Measurements from ENCODE around the gene MED15.
"Not testable (repeated sequence)": the region's sequence is repeated elsewhere in the genome, so short reads cannot be mapped to it uniquely, and the experiment has no call there.

The MED15 gene

DNA sequence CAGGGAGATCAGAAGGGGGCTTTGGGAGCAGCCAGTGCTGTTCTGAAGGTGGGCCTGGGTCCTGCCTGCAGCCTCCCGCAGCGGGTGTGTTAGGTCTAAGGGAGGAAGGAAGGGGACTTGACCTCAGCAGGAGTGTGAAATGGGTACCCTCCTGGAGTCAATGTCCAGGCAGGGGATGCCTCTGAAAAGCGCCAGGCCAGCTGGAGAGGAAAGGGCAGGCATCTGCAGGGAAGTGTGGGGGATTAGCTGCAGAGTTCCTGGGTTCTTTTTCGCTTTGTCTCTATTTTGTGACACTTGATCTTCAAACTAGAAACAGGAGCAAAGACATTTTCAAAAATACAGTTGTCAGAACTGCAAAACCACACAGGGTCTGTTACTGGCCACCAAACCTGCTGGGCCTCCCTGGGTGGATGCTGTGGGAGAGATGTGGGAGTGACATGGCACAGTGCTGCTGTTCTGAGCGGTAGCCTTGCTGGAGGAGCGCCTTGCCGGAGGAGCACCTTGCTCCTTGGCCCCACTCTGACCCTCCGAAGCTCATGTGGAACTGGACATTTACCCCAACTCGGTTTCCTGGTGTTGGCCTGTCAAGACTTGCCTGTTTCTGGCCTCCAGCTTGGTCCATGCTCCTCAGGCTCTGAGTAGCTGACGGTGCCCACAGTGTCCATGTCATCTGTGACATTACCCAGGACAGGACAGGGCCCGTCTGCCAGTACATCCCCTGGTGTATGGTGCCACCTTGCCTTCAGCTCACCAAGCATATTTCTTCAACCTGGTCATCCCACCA, 25.9 kb downstream of the MED15 start:
- no peak for DNase-seq

DNA sequence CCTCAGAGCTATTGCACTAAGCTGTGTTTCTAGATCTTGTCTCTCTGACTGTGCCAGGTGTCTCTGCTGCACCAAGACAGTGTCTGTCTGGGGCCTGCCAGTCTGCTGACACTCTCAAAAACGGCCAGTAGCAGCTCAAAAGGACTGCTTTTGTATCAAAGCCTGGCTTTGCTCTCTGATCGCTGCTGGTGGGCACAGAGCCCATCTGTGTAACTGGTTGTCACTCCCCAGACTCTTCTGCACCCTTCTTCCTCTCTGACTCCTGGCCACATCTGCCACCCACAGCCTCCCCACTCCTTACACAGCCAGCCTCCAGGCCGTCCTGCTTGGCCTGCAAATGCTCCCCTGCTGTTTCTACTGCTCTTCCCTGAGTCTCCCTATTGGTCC, 26.5 kb downstream of the MED15 start:
- no peak for DNase-seq

DNA sequence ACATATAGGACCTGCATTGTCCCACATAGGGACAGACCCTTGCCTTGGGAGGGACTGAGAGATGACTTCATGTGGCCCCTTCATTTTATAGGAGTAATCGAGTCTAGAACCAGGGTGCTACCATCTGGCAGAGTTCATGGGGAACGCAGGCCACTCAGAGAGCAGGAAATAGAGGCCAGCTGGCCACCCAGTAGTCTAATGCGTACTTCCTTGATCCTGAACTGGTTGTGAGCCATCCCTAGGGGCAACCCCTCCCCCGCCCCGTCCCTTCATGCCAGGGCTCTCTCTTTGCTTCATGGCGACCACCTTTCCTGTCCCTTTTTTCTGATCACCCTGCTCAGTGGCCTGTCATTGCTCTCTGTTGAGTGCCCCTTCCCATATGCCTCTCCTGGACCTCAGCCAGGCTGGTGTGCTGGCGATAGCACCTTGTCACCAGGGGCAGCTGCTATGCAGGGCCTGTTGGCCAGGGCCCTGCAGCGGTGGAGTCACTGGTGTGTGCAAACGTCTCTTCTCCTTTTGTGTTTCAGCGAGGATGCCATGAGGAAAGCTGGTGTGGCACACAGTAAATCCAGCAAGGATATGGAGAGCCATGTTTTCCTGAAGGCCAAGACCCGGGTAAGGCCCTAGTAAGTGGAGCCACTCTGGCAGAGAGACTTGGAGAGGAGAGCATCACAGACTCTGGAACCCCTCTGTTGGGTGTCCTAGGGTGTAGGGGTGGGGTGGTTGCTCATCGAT, 29.3 kb downstream of the MED15 start:
- DNase-seq: peak; percentile 3

DNA sequence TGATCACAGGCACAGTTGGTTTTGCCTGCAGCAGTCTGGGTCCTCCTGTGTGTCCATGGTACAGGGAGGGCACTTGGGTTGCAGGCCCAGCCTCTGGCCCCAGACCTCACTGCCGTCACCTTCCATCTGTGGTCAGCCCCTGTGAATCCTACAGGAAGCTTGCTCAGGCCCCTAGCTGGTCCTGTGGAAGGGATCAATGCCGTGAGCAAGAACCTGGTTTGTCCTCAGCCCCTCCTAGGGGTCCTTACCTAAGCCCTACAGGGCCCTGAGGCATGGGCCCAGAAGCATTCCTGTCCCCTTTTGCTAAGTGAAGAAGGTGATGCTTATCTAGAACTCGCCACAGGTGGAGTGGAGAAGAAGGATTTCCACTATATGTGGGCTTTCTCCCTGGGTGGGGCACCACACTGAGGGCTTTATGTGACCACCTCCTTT, 29.9 kb downstream of the MED15 start:
- DNase-seq: no peak

DNA sequence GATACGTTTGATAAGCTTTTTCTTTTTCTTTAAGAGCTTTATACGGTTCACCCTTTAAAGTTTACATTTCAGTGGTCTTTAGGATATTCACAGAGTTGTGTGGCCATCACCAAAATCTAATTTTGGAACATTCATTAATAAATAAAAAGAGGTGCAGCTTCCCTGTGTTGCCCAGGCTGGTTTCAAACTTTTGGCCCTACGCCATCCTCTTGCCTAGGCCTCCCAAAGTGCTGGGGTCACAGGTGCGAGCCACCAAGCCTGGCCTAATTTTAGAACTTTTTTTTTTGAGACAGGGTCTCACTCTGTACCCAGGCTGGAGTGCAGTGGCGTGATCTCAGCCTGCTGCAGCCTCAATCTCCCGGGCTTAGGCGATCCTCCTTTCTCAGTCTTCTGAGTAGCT, 30.6 kb downstream of the MED15 start:
- no peak for DNase-seq

DNA sequence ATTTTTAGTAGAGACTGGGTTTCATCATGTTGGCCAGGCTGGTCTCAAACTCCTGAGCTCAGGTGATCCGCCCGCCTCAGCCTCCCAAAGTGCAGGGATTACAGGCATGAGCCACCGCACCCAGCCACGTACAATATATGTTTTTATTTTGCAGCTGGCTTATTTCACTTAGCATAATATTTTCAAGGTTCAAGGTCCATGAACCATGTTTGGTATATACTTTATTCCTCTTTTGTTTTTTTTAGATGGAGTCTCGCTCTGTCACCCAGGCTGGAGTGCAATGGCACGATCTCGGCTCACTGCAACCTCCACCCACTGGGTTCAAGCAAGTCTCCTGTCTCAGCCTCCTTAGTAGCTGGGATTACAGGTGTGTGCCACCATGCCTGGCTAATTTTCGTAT, 31.5 kb downstream of the MED15 start:
- not testable (repeated sequence) for DNase-seq

DNA sequence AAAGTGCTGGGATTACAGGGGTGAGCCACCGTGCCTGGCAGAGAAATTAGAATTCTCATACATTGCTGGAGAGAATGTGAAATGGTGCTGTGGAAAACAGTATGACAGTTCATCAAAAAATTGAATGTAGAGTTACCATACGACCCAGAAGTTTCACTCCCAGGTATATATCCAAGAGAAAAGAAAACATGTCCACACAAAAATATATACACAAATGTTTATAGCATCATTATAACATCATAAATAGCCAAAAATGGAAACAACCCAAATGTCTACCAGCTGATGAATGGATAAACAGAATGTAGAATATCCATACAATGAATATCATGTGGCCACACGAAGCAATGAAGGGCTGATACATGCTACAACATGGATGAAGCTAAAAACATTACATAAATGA, 34.6 kb downstream of the MED15 start:
- DNase-seq: no peak

DNA sequence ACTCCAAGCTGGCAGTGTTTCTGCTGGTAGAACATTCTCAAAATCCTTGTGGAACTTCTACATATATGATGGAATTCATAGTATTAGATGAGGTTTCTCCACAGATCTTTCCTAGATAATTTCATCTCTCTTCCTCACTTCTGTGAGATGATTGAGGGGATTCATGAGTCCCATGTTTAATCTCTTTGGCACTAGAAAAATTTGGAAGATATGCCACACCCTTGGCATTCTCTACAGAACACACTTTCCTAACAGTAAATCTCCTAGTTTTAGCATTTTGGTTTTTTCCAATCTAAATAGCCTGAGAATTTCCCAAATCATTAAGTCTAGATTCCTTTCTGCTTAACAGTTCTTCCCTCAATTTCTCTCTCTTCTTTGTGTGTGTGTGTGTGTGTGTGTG, 35.3 kb downstream of the MED15 start:
- DNase-seq: no peak

DNA sequence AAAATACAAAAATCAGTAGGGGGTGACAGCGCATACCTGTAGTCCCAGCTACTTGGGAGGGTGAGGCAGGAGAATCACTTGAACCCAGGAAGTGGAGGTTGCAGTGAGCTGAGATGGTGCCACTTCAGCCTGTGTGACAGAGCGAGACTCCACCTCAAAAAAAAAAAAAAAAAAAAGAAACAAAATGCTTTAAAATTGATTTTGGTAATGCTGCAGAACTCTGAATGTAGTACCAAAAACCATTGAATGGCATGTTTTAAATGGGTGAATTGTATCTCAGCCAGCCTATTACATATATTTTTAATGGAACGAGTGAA, 37.9 kb downstream of the MED15 start:
- not testable (repeated sequence) for DNase-seq

DNA sequence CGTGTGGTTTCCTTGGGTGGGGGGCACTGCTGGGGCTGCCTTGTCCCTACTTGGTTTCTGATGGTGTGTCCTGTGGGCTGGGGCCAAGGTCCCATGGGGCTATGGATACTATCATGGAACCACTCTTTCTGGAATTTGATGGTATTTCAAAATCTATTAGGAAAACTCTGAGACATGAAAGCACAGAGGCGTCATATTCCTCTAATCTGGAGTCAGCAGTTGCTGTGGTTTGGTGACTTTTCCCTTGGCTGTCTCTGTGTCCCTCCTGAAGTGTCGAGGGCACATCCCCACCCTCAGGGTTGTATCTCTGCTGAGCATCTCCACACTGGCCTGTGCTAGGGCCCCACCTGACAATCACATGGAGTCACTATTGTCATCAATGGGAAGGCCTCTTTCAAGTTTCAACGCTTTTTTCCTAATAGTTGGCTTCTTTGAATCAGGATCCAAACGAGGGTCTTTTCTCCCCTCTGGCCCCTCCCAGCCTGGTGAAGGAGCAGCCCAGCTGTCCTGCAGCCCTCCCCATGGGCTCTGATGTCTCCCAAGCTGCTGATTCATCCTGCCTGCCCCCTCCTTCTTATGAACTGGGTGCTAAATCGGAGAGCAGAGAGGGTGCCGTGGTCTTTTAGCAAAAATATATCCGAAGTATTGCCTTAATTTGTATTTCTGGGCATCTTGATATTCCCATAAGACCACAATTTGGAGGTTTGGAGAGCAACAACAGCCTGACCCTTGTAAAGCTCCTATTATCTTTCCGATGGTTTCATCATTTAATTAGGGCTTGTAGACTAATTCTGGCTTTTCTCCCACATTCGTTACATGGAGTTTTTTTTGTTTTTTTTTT, 38.5 kb downstream of the MED15 start:
- DNase-seq: no peak

DNA sequence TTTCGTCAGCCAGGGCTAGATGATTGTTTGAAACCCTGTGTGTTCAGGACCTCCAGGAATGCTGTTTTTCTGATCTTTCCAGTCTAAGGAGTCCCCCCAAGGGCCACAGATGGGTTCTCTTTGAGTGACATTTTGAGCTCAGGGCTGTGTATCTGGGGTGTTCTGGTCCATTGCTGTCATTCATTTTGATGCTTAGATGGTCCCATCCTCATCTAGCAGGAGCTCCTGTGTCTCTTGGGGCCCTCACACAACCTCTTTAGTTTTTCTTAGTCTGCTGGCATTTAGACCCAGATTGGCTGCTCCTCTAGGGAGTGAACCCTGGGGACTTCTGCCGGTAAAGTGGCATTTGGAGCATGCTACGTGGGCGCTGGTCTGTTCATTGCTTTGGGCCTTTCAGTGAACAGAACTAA, 39.1 kb downstream of the MED15 start:
- no peak for DNase-seq

DNA sequence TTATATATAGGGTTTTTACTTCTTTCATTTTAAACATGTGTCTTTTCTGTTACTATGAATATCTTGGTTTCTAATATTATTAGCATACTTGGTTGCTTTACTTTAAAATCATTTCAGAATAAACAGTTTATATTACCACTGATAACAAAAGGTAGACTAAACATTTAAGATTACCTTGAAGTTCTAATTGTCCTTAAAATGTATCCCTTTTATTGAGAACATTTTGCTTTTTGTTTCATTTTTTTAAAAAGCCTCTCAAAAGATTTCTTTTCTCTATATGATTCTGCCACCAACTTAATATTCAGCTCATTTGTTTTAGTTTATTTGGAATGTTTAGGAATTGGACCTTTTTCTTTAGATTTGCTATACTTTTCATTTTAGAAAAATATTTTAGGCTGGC, 39.6 kb downstream of the MED15 start:
- DNase-seq: no peak

DNA sequence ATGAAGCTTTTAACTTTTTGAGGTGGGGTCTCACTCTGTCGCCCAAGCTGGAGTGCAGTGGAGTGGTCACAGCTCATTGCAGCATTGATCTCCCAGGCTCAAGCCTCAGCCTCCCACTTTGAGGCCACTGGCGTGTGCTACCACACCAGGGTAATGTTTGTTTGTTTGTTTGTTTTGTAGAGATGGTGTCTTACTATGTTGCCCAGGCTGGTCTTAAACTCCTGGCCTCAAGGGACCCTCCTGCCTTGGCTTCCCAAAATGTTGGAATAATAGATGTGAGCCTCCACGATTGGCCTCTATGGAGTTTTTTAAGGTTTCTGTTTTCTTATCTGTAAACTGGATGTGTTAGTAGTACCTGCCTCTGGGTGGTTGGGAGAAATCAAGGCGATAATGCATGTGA, 41.4 kb downstream of the MED15 start:
- DNase-seq: no peak

DNA sequence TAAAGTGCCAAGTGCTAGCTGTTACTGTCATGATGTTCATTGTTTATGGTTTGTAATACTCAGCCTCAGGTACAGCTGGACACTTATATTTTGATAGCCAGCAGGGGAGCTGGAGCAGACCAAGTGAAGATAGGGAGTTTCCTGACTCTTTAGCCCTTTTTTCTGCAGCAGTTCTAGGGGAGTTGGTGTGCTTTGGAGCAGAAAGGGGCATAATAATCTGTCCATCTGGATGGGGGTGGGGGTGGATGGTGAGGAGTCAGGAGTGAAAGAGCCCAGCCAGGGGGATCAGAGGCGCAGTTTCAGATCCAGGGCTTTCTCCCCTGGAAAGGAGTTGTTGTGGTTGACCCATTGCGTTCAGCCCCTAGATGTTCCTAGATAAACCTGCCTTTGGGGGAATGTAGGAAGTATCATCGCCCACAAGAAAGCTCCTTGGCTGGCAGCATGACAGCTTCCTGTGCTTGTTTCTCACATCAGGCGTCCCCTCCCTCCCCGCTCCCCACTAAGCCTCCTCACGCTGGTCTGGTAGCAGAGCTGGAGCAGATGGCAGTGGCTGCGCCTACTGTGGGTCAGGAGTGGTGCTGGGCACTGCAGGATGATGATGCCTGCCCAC, 41.9 kb downstream of the MED15 start:
- DNase-seq: peak; percentile 78

DNA sequence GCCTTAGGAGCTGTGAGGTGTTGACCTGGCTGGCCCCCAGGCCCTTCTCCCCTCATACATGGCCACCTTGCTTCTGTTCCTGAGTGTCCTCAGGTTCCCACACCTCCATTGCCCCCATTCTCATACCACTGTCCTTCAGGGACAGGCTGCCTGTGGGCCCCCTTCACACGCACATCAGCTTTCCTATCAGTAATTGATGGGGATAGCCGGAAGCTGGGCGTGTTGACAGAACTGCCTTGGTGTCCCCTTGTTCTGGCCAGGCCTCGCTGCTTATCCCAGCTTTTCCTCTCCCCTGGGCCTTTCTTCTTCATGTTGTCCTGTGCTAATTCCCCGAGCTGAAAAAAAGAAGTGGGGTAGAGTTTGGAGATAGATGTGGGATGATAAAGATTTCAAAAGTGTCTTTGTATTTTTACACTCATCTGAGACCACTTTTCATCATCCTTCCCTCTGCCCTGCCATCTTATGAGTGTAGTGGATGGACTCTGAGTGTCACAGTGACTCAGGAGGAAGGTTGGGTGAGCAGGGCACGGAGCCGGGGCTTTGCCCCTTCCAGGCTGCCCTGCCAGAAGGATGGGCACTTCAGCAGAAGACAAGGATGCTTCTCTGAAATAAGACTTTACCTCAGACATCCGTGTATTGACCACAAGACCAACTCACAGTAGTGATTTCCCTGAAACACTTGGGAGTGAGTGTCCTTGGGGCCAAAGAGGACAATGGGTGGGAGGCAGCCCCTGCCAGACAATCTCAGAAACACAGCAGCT, 42.8 kb downstream of the MED15 start:
- DNase-seq: no peak

DNA sequence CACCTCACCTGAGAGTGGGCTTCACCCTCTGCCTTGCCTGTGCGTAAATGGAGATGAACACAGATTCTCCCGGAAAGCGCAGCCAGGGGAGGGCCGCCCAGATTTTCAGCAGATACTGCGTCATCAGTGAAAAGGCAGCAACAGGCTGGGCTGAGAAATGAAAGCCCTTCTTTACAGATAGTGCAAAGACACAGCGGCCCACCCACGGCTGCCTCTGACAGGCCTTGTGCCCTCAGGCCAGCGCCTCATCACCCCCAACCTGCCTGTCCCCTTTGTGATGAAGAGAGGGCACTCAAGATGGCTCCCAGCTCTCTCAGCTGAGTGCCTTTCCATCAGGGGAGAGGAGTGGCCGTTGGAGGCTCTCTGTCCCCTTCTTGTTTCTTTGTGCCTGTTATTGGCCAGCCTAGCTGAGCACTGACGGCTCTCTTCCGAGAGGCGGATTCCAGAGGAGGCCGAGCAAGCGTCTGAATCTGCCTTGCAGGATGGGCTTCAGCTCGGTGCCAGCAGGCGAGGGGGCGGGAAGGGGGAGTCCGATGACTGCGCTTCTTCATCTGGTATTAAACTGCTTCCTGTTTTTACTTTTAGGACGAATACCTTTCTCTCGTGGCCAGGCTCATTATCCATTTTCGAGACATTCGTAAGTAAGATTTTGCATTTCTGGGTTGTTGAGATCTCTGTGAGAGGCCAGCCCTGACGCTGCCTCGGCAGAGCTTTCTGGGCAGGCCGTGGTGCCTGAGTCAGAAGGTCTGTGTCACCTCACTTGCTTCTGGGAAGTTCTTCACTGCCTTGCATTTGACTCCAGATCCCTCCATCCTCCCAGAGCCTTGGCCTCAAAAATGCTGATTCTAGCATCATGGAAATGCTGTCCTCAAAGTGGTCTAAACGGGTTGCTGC, 43.7 kb downstream of the MED15 start:
- no peak for DNase-seq

DNA sequence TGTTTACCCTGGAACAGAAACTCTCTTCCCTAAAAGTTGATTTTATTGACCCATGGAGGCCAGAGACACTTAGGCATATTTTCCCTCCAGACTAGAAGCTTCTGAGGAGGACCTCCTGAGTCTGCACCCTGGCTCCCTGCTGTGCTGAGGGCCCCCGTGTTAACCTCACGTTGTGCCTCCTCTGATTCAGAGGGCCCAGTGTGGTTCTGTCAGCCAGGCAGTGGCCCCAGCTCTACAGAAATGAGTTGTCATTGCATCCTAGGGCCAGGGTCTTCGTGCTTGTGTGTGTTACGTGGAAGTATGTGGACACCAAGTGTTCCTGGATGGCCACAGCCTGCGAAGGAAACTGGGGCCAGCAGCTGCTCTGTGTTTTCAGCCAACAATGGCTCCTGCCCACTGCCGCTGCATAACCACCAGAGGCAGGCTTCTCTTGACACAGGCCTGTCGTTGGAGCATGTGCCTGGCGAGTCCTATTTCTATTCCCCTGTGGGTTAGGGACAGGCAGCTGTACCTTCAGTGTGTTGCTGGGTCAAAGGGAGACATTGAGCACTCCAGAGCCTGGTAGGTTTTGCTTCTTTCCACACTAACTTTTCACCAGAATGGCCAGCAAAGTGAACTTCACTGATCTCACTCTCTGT, 44.5 kb downstream of the MED15 start:
- DNase-seq: no peak

DNA sequence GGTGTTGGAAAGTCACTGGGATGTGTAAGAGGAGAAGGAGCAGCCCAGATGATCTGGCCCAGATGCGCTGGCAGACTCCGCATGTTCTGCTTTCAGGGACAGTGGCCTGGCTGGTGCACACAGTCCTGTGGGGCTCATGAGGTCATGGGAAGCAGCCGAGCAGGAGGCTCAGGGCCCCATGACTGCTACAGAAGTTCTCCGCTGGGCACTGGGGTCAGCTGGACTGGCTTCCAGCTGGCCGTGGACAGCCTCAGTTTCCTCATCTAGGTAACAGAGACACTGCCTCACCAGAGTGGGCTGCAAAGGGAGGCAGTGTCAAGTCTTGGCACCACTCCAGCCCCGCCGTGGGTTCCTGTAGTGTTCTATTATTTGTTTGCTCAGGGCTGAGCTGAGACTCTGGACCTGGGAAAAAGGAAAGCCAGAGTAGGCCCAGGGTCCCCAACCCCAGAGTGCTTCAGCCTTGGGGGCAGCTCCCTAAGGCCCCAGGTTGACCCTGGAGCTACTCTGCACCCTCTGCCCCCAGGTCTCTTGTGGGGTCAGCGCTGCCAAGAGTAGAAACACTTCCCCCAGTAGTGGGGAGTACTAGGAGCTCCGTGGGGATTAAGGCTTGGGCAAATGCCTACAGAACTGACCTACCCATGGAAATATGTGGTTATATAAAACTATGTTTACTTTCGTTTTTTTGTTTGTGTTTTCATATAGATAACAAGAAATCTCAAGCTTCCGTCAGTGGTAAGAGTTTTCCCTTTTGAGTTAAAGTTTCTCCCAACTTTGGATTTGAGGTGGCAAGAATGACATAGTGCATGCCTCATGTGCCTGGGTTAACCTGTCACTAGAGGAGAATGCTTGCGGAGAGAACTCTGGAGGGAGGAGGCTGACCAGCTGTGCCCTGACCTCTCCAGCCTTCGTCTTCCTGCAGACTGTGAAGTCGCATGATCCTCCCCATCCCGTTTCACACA, 45.3 kb downstream of the MED15 start:
- DNase-seq: no peak

DNA sequence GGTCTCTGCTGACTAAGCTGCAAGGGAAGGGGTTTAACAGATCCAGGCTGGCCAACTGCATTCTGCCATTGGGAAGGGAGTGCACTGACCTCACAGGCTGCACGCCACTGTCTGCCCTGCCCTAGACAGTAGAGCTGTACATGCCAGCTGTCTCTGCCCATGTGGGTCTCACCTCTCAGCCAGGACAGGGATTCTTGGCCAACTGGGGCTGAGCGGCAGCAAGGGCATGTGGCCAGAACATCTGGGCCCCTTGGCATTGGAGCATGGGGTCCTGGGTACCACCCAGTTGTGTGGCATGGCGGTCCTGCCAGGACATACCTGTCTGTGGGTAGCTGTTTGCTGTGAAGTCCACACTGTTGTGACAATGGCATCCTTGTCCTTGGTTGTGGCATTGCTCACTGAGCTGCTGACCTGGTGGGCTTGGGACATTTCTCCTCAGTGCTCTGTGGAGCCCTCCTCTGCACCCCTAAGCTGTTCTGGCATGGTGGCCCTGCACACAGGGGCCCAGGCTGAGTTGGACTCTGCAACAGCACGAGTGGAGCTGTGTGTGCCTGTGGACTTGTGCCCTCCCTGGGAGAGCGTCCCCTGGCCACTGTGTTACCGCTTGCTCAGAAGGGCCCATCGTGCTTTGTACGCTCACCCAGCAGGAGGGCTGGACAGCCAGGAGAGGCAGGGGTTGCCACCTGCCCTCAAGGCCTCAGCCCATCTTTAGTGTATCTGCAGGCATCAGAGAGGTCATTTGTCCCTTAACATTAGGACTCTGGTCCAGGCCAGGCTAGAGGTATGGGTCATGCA, 46.7 kb downstream of the MED15 start:
- DNase-seq: no peak
